Stimulated activated CD4-positive, alpha-beta T cell treated with anti-CD3 and anti-CD28 coated beads, Interleukin-15, amount 100 ng/mL, for 48 hours (primary cell): Measurements from ENCODE around the gene LDLRAD4.
"Not testable (repeated sequence)": the region's sequence is repeated elsewhere in the genome, so short reads cannot be mapped to it uniquely, and the experiment has no call there.

Experiments used
- DNase-seq, 2 donors: peaks; one replicate each; pipeline ENCODE4 v3.0.0-alpha.2; 2020; ENCODE audit warnings: low read depth in 2 of 2

Gene LDLRAD4

GRCh38 chr18:13594551-13594950 is 376.0 kb downstream of the LDLRAD4 start:
- DNase-seq, result no peak

- no peak for DNase-seq
These were observed 378.5 kb downstream of the LDLRAD4 start for GRCh38 chr18:13597068-13597467.

- DNase-seq, result no peak
These were observed 380.0 kb downstream of the LDLRAD4 start for GRCh38 chr18:13598591-13598990.

GRCh38 chr18:13599031-13599430 is 380.5 kb downstream of the LDLRAD4 start:
- no peak for DNase-seq

GRCh38 chr18:13603304-13604019 is 384.9 kb downstream of the LDLRAD4 start:
- DNase-seq, result no peak

- DNase-seq, result no peak
These were observed 386.2 kb downstream of the LDLRAD4 start for GRCh38 chr18:13604786-13605185.

- no peak for DNase-seq
These were observed 386.9 kb downstream of the LDLRAD4 start for GRCh38 chr18:13605477-13605876.

- no peak for DNase-seq
These were observed 387.3 kb downstream of the LDLRAD4 start for GRCh38 chr18:13605901-13606300.

- DNase-seq, result no peak
These were observed 388.2 kb downstream of the LDLRAD4 start for GRCh38 chr18:13606604-13607254.

GRCh38 chr18:13608024-13608562 is 389.5 kb downstream of the LDLRAD4 start:
- DNase-seq, result not testable (repeated sequence)

- DNase-seq, result peak in 1 of 2 donors; percentile 35
These were observed 390.4 kb downstream of the LDLRAD4 start for GRCh38 chr18:13608791-13609532.

- no peak for DNase-seq
These were observed 392.1 kb downstream of the LDLRAD4 start for GRCh38 chr18:13610555-13611141.

GRCh38 chr18:13611142-13611600 is 392.6 kb downstream of the LDLRAD4 start:
- DNase-seq, result no peak

- DNase-seq, result no peak
These were observed 393.1 kb downstream of the LDLRAD4 start for GRCh38 chr18:13611601-13612195.

- DNase-seq, result peak; percentile 58 to 64
These were observed 393.8 kb downstream of the LDLRAD4 start for GRCh38 chr18:13612196-13612997.

- DNase-seq, result no peak
These were observed 394.5 kb downstream of the LDLRAD4 start for GRCh38 chr18:13613099-13613498.

- DNase-seq, result no peak
These were observed 395.3 kb downstream of the LDLRAD4 start for GRCh38 chr18:13613591-13614501.

GRCh38 chr18:13614641-13615288 is 396.2 kb downstream of the LDLRAD4 start:
- no peak for DNase-seq

- no peak for DNase-seq
These were observed 396.9 kb downstream of the LDLRAD4 start for GRCh38 chr18:13615432-13615861.
